HEK293 (cell line): ENCODE measurements around the gene OR10X1.

Experiments
- CTCF ChIA-PET: fragments of 350-600 bp; formaldehyde crosslinking; extraction: SDS; loops from one replicate; lab custom pipeline; 2021; ENCODE audit warnings: antibody characterized with exemption; lab: Yijun Ruan, JAX
- POLR2A ChIA-PET: fragments of 300-600 bp; formaldehyde crosslinking; extraction: SDS; loops from one replicate; lab custom pipeline; 2020; ENCODE audit warnings: antibody characterized with exemption, inconsistent platforms; lab: Yijun Ruan, JAX
- H3K27ac ChIP-seq: fragments of 200-500 bp; sonication (Bioruptor generic); 2 replicates; pipeline ENCODE4 v1.5.1; 2014; ENCODE audit warnings: low read depth, low read length, control low read depth, inconsistent platforms; ENCODE audit errors: extremely low read depth
- H3K36me3 ChIP-seq, 2 experiments: fragments of 200-500 bp in 1 of 2; sonication (Bioruptor generic) in 1 of 2; 1 replicate in 1 of 2; 2 replicates in 1 of 2; pipeline ENCODE4 v1.5.1; 2014 to 2017; ENCODE audit warnings: inconsistent platforms in 2 of 2, low read length in 2 of 2; ENCODE audit not compliant: control insufficient read depth in 2 of 2, insufficient read depth in 1 of 2
- H3K4me1 ChIP-seq: fragments of 200-500 bp; sonication (Bioruptor generic); 2 replicates; pipeline ENCODE4 v1.5.1; 2014; ENCODE audit warnings: mild to moderate bottlenecking, low read length, inconsistent platforms; ENCODE audit not compliant: control insufficient read depth, insufficient read depth
- H3K4me3 ChIP-seq: 2 replicates; pipeline ENCODE4 v1.5.1; 2011; ENCODE audit warnings: low read depth, mild to moderate bottlenecking, control low read depth, low read length, moderate library complexity
- H3K9me3 ChIP-seq: fragments of 200-500 bp; sonication (Bioruptor generic); 2 replicates; pipeline ENCODE4 v1.5.1; 2014; ENCODE audit warnings: low read depth, low read length, inconsistent platforms; ENCODE audit not compliant: control insufficient read depth, insufficient read depth
- EGR2 ChIP-seq: fragments of 450-650 bp; formaldehyde crosslinking; IDR thresholded peaks from 2 replicates; pipeline ENCODE4 v1.5.1; 2016; ENCODE audit warnings: low read depth, missing biosample characterization, missing genetic modification characterization
- ELK4 ChIP-seq: IDR thresholded peaks from 2 replicates; pipeline ENCODE4 v1.6.1; 2011; ENCODE audit warnings: mild to moderate bottlenecking, low read depth, low read length, borderline replicate concordance
- FEZF1 ChIP-seq: fragments of 450-650 bp; formaldehyde crosslinking; IDR thresholded peaks from 2 replicates; pipeline ENCODE4 v1.5.1; 2016; ENCODE audit warnings: missing biosample characterization, missing genetic modification characterization
- KLF7 ChIP-seq: fragments of 450-650 bp; formaldehyde crosslinking; IDR thresholded peaks from 2 replicates; pipeline ENCODE4 v1.5.1; 2016; ENCODE audit warnings: missing biosample characterization, missing genetic modification characterization, borderline replicate concordance
- KLF9 ChIP-seq: fragments of 450-650 bp; formaldehyde crosslinking; IDR thresholded peaks from 2 replicates; pipeline ENCODE4 v1.5.1; 2016; ENCODE audit warnings: missing biosample characterization, missing genetic modification characterization, low read depth
- PBX3 ChIP-seq: sonication (generic); formaldehyde crosslinking; IDR thresholded peaks from 2 replicates; pipeline ENCODE4 v1.8.1; 2022; ENCODE audit warnings: mild to moderate bottlenecking, moderate library complexity, missing genetic modification reagents
- TCF7L2 ChIP-seq: IDR thresholded peaks from 2 replicates; pipeline ENCODE4 v1.6.1; 2011; ENCODE audit warnings: low read depth, mild to moderate bottlenecking, inconsistent platforms, low read length, moderate library complexity, borderline replicate concordance
- ZBTB48 ChIP-seq: fragments of 450-650 bp; formaldehyde crosslinking; IDR thresholded peaks from 2 replicates; pipeline ENCODE4 v1.5.1; 2016; ENCODE audit warnings: missing biosample characterization, missing genetic modification characterization
- ZNF10 ChIP-seq: fragments of 450-650 bp; formaldehyde crosslinking; IDR thresholded peaks from 2 replicates; pipeline ENCODE4 v1.5.1; 2017; ENCODE audit warnings: missing biosample characterization, missing genetic modification characterization
- ZNF132 ChIP-seq: fragments of 450-650 bp; formaldehyde crosslinking; IDR thresholded peaks from 2 replicates; pipeline ENCODE4 v1.5.1; 2017; ENCODE audit warnings: missing biosample characterization, missing genetic modification characterization, borderline replicate concordance
- ZNF140 ChIP-seq: fragments of 450-650 bp; formaldehyde crosslinking; IDR thresholded peaks from 2 replicates; pipeline ENCODE4 v1.5.1; 2016; ENCODE audit warnings: missing biosample characterization, missing genetic modification characterization
- ZNF148 ChIP-seq: fragments of 450-650 bp; formaldehyde crosslinking; IDR thresholded peaks from 2 replicates; pipeline ENCODE4 v1.5.0; 2017; ENCODE audit warnings: missing biosample characterization, missing genetic modification characterization, borderline replicate concordance
- ZNF157 ChIP-seq: fragments of 450-650 bp; formaldehyde crosslinking; IDR thresholded peaks from 2 replicates; pipeline ENCODE4 v1.5.1; 2016; ENCODE audit warnings: missing biosample characterization, missing genetic modification characterization
- ZNF211 ChIP-seq: fragments of 450-650 bp; formaldehyde crosslinking; IDR thresholded peaks from 2 replicates; pipeline ENCODE4 v1.5.1; 2016; ENCODE audit warnings: low read depth, missing biosample characterization, missing genetic modification characterization
- ZNF292 ChIP-seq: fragments of 450-650 bp; formaldehyde crosslinking; IDR thresholded peaks from 2 replicates; pipeline ENCODE4 v1.5.1; 2016; ENCODE audit warnings: low read depth, missing biosample characterization, missing genetic modification characterization, borderline replicate concordance
- ZNF366 ChIP-seq: fragments of 450-650 bp; formaldehyde crosslinking; conservative IDR thresholded peaks from 2 replicates; pipeline ENCODE4 v1.5.1; 2016; ENCODE audit warnings: missing biosample characterization, missing genetic modification characterization
- ZNF488 ChIP-seq: fragments of 450-650 bp; formaldehyde crosslinking; IDR thresholded peaks from 2 replicates; pipeline ENCODE4 v1.5.1; 2016; ENCODE audit warnings: missing biosample characterization, missing genetic modification characterization
- ZNF501 ChIP-seq: fragments of 450-650 bp; formaldehyde crosslinking; IDR thresholded peaks from 2 replicates; pipeline ENCODE4 v1.5.1; 2016; ENCODE audit warnings: missing biosample characterization, missing genetic modification characterization
- ZNF510 ChIP-seq: fragments of 450-650 bp; formaldehyde crosslinking; IDR thresholded peaks from 2 replicates; pipeline ENCODE4 v1.5.1; 2018; ENCODE audit warnings: mild to moderate bottlenecking, missing genetic modification characterization, missing biosample characterization; ENCODE audit not compliant: insufficient replicate concordance
- ZNF529 ChIP-seq: fragments of 450-650 bp; formaldehyde crosslinking; IDR thresholded peaks from 2 replicates; pipeline ENCODE4 v1.5.1; 2017; ENCODE audit warnings: missing genetic modification characterization, missing biosample characterization; ENCODE audit not compliant: insufficient replicate concordance
- ZNF555 ChIP-seq: fragments of 450-650 bp; formaldehyde crosslinking; conservative IDR thresholded peaks from 2 replicates; pipeline ENCODE4 v1.5.1; 2017; ENCODE audit warnings: missing biosample characterization, mild to moderate bottlenecking, missing genetic modification characterization, inconsistent platforms
- ZNF596 ChIP-seq: fragments of 450-650 bp; IDR thresholded peaks from 2 replicates; pipeline ENCODE4 v1.5.0; 2018; ENCODE audit warnings: missing biosample characterization, mild to moderate bottlenecking, missing genetic modification characterization, moderate library complexity
- ZNF629 ChIP-seq: fragments of 450-650 bp; formaldehyde crosslinking; IDR thresholded peaks from 2 replicates; pipeline ENCODE4 v1.5.1; 2017; ENCODE audit warnings: missing biosample characterization, missing genetic modification characterization
- ZNF645 ChIP-seq: fragments of 450-650 bp; formaldehyde crosslinking; IDR thresholded peaks from 2 replicates; pipeline ENCODE4; 2016; ENCODE audit warnings: missing biosample characterization, missing genetic modification characterization
- ZNF747 ChIP-seq: fragments of 450-650 bp; formaldehyde crosslinking; IDR thresholded peaks from 2 replicates; pipeline ENCODE4 v1.5.1; 2016; ENCODE audit warnings: missing biosample characterization, missing genetic modification characterization
- ZNF791 ChIP-seq: fragments of 450-650 bp; formaldehyde crosslinking; IDR thresholded peaks from 2 replicates; pipeline ENCODE4 v1.5.1; 2016; ENCODE audit warnings: missing biosample characterization, missing genetic modification characterization

OR10X1 gene

GRCh38 chr1:158570480-158570879 lies 9.2 kb downstream of the OR10X1 start, which contains the start of gene OR6P1:
OR6P1 (minus strand) TSS chr1:158570580; CDS start chr1:158563604, 6,976 bp downstream.
- ChIA-PET CTCF (no interaction called here), POLR2A (no interaction called here)
- no peak within 1 kb of the TSS for H3K27ac ChIP-seq
- no peak for TF ChIP-seq ZNF596 (tag by site-specific recombination)
- no peak for TF ChIP-seq ZNF510
- TF ChIP-seq, all 188 proteins: peak for 0
- H3K9me3 ChIP-seq, result no peaks in the 10 kb centered on the region
- H3K4me1 ChIP-seq, result no peaks in the 10 kb centered on the region
- no peaks in the 10 kb centered on the region for H3K36me3 ChIP-seq
- no peak within 1 kb of the TSS for H3K4me3 ChIP-seq

- no peak for TF ChIP-seq ZNF132 (tag by site-specific recombination)
- no peak for TF ChIP-seq FEZF1 (tag by site-specific recombination)
- TF ChIP-seq ZNF747 (tag by site-specific recombination), result no peak
- no peak for TF ChIP-seq ZNF140 (tag by site-specific recombination)
- no peak for TF ChIP-seq KLF7 (tag by site-specific recombination)
- TF ChIP-seq ZNF529 (tag by site-specific recombination), result no peak
- TF ChIP-seq ZNF488 (tag by site-specific recombination), result no peak
- TF ChIP-seq ZNF555 (tag by site-specific recombination), result no peak
- no peak for TF ChIP-seq EGR2 (tag by site-specific recombination)
- no peak for TF ChIP-seq ZNF211
- TF ChIP-seq ZNF292 (tag by site-specific recombination), result no peak
- no peak for TF ChIP-seq TCF7L2
- TF ChIP-seq ZNF629 (tag by site-specific recombination), result no peak
- no peak for TF ChIP-seq KLF9 (tag by site-specific recombination)
- TF ChIP-seq ZNF157, result no peak
- no peak for TF ChIP-seq ZNF645
- TF ChIP-seq ZBTB48 (tag by site-specific recombination), result no peak
- no peak for TF ChIP-seq PBX3 (CRISPR knock-in tag)
- H3K4me1 ChIP-seq, result no peaks in the 10 kb centered on the region
- no peaks in the 10 kb centered on the region for H3K9me3 ChIP-seq
- CTCF ChIA-PET, result no interaction called here
- H3K4me3 ChIP-seq, result no peak overlapping the region
- POLR2A ChIA-PET, result no interaction called here
- no peaks in the 10 kb centered on the region for H3K36me3 ChIP-seq
- no peak overlapping the region for H3K27ac ChIP-seq
These were observed 15.1 kb downstream of the OR10X1 start for GRCh38 chr1:158564608-158565007.

- CTCF ChIA-PET, result no interaction called here
- POLR2A ChIA-PET, result no interaction called here
- Histone ChIP-seq H3K27ac (no peak overlapping the region), H3K4me1 (no peaks in the 10 kb centered on the region), H3K36me3 (no peaks in the 10 kb centered on the region), H3K9me3 (no peaks in the 10 kb centered on the region), H3K4me3 (no peak overlapping the region)
- TF ChIP-seq ZNF791 (tag by site-specific recombination) (no peak), ZNF366 (no peak), ELK4 (no peak), ZNF555 (tag by site-specific recombination) (no peak), ZBTB48 (tag by site-specific recombination) (no peak), ZNF10 (tag by site-specific recombination) (no peak), ZNF501 (tag by site-specific recombination) (no peak), ZNF148 (tag by site-specific recombination) (no peak)
These were observed 15.8 kb downstream of the OR10X1 start for GRCh38 chr1:158563853-158564252.
